ENCODE results near the gene DDX11.
"Not testable (repeated sequence)": the region's sequence is repeated elsewhere in the genome, so short reads cannot be mapped to it uniquely, and the experiment has no call there.

The DDX11 gene

DNA sequence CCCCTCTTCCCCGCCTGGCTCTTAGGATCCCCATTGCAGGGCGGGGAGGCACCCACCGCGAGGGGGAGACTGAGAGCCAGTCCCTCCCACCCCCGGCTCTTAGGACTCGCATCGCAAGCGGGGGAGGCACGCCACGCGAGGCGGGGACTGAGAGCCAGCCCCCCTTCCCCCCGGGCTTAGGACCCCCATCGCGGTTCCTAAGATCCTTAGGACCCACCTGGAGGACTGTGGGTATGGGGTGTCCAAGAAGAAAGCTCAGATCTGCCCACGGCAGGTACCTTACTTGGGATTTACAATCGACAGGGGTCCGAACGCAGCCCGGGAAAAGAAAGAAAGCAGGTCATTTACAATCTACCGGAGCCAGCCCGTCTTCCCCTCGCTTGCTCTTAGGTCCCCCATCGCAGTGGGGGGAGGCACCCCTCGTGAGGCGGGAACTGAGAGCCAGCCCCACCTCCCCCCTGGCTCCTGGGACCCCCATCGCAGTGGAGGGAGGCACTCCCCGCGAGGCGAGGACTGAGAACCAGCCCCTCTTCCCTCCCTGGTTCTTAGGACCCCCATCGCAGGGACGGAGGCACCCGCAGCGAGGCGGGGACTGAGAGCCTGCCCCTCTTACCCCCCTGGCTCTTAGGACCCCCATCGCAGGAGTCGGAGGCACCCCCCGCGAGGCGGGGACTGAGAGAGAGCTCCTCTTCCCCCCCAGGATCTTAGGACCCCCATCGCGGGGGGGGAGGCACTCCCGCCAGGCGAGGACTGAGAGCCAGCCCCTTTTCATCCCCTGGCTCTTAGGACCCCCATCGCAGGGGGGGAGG lies 43.7 kb downstream of the DDX11 start:
- in situ Hi-C loops (cut with MboI; ENCODE audit: low sequenced_read_pairs, unreplicated experiment): loop anchor here (25.0 kb wide), 1 partner anchor 120 kb away; no protein-coding TSS in a partner anchor
- DNase-seq (ENCODE audit: low spot score): peak; percentile 72
- TF ChIP-seq, protein P1, sequence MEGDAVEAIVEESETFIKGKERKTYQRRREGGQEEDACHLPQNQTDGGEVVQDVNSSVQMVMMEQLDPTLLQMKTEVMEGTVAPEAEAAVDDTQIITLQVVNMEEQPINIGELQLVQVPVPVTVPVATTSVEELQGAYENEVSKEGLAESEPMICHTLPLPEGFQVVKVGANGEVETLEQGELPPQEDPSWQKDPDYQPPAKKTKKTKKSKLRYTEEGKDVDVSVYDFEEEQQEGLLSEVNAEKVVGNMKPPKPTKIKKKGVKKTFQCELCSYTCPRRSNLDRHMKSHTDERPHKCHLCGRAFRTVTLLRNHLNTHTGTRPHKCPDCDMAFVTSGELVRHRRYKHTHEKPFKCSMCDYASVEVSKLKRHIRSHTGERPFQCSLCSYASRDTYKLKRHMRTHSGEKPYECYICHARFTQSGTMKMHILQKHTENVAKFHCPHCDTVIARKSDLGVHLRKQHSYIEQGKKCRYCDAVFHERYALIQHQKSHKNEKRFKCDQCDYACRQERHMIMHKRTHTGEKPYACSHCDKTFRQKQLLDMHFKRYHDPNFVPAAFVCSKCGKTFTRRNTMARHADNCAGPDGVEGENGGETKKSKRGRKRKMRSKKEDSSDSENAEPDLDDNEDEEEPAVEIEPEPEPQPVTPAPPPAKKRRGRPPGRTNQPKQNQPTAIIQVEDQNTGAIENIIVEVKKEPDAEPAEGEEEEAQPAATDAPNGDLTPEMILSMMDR (IDR thresholded peaks at IDR 0.05; ENCODE audit: borderline replicate concordance, control extremely low read depth, extremely low read depth, insufficient read depth, missing control alignments): peak; percentile 79

DNA sequence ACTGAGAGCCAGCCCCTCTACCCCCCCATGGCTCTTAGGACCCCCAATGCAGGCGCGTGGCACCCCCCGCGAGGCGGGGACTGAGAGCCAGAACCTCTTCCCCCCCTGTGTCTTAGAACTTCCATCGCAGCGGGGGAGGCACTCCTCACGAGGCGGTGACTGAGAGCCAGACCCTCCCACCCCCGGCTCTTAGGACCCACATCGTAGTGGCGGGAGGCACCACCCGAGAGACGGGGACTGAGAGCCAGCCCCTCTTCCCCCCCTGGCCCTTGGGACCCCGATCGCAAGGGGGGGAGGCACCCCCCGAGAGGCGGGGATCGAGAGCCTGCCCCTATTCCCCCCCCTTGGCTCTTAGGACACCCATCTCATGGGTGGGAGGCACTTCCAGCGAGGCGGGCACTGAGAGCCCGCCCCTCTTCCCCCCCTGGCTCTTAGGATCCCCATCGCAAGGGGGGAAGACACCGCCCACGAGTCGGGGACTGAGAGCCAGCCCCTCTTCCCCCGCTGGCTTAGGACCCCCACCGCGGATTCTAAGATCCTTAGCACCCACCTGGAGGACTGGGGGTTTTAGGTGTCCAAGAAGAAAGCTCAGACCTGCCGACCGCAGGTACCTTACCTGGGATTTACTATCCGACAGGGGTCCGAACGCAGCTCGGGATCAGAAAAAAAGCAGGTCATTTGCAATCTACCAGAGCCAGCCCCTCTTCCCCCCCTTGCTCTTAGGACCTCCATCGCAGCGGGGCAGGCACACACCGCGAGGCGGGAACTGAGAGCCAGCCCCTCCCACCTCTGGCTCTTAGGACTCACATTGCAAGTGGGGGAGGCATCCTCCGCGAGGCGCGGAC lies 44.9 kb downstream of the DDX11 start:
- in situ Hi-C loops (cut with MboI; ENCODE audit: low sequenced_read_pairs, unreplicated experiment): loop anchor here (25.0 kb wide), 1 partner anchor 119 kb away; no protein-coding TSS in a partner anchor
- TF ChIP-seq, protein P1 (IDR thresholded peaks at IDR 0.05; ENCODE audit: borderline replicate concordance, control extremely low read depth, extremely low read depth, insufficient read depth, missing control alignments): no peak
- DNase-seq (ENCODE audit: low spot score): peak; percentile 67

DNA sequence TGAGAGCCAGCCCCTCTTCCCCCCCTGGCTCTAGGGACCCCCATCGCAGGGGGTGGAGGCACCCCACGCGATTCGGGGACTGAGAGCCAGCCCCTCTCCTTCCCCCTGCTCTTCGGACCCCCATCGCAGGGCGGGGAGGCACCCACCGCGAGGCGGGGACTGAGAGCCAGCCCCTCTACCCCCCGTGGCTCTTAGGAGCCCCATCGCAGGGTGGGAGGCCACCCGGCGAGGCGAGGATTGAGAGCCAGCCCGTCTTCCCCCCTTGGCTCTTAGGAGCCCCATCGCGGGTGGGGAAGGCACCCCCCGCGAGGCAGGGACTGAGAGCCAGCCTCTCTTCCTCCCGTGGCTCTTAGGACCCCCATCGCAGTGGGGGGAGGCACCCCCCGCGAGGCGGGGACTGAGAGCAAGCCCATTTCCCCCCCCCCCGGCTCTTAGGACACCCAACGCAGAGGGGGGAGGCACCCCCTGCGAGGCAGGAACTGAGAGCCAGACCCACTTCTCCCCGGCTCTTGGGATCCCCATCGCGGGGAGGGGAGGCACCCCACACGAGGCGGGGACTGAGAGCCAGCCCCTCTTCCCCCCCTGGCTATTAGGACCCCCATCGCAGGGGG lies 45.6 kb downstream of the DDX11 start:
- in situ Hi-C loops (cut with MboI; ENCODE audit: low sequenced_read_pairs, unreplicated experiment): loop anchor here (25.0 kb wide), 1 partner anchor 118 kb away; no protein-coding TSS in a partner anchor
- TF ChIP-seq, protein P1 (IDR thresholded peaks at IDR 0.05; ENCODE audit: borderline replicate concordance, control extremely low read depth, extremely low read depth, insufficient read depth, missing control alignments): no peak
- DNase-seq (ENCODE audit: low spot score): no peak

DNA sequence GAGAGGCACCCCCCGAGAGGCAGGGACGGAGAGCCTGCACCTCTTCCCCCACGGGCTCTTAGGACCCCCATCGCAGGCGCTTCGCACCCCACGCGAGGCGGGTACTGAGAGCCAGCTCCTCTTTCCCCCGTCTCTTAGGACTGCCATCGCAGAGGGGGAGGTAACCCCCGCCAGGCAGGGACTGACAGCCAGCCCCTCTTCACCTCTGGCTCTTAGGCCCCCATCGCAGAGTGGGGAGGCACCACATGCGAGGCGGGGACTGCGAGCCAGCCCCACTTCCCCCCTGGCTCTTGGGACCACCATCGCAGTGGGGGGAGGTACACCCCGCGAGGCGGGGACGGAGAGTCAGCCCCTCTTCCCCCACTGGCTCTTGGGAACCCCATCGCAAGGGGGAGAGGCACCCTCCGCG lies 46.1 kb downstream of the DDX11 start:
- DNase-seq (ENCODE audit: low spot score): no peak
- TF ChIP-seq, protein P1 (IDR thresholded peaks at IDR 0.05; ENCODE audit: borderline replicate concordance, control extremely low read depth, extremely low read depth, insufficient read depth, missing control alignments): no peak
- in situ Hi-C loops (cut with MboI; ENCODE audit: low sequenced_read_pairs, unreplicated experiment): loop anchor here (25.0 kb wide), 1 partner anchor 117 kb away; no protein-coding TSS in a partner anchor

DNA sequence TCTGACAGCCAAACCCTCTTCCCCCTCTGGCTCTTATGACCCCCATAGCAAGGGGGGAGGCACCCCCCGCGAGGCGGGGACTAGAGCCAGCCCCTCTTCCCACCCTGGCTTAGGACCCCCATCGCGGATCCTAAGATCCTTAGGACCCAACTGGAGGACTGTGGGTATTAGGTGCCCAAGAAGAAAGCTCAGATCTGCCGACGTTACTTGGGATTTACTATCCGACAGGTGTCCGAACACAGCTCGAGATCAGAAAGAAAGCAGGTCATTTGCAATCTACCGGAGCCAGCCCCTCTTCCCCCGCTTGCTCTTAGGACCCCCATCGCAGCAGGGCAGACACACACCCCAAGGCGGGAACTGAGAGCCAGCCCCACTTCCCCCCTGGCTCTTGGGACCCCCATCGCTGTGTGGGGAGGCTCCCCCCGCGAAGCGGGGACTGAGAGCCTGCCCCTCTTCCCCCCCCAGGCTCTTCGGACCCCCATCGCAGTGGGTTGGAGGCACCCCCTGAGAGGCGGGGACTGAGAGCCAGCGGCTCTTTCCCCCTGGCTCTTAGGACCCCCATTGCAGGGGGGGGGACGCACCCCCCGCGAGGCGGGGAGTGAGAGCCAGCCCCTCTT lies 46.8 kb downstream of the DDX11 start:
- TF ChIP-seq, protein P1 (IDR thresholded peaks at IDR 0.05; ENCODE audit: borderline replicate concordance, control extremely low read depth, extremely low read depth, insufficient read depth, missing control alignments): no peak
- in situ Hi-C loops (cut with MboI; ENCODE audit: low sequenced_read_pairs, unreplicated experiment): loop anchor here (25.0 kb wide), 1 partner anchor 117 kb away; no protein-coding TSS in a partner anchor
- no peak for DNase-seq (ENCODE audit: low spot score)

DNA sequence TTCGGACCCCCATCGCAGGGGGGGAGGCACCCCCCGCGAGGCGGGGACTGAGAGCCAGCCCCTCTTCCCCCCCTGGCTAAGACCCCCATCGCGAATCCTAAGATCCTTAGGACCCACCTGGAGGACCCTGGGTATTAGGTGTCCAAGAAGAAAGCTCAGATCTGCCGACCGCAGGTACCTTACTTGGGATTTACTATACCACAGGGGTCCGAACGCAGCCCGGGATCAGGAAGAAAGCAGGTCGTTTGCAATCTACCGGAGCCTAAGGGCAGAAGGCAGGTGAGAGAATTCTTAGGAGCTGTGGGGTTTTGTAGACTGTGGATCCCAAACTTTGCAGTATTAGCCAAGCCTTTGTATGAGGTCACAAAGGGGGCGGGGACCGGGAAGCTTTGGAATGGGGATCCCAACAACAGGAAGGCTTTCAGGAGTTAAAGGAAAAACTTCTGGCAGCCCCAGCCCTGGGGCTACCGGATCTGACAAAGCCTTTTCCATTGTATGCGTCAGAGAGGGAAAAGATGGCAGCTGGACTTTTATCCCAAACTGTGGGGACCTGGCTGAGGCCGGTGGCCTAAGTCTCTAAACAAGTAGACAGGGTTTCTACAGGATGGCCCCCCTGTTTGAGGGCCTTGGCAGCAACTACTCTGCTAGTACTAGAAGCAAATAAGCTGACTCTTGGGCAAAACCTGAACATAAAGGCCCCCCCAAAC lies 47.5 kb downstream of the DDX11 start:
- in situ Hi-C loops (cut with MboI; ENCODE audit: low sequenced_read_pairs, unreplicated experiment): loop anchor here (25.0 kb wide), 1 partner anchor 116 kb away; no protein-coding TSS in a partner anchor

More for the DNA sequence above, 47.5 kb downstream of the DDX11 start:
- DNase-seq (ENCODE audit: low spot score): not testable (repeated sequence)

Measured in GM13976 (cell line).